Ishikawa (cell line): ENCODE data around the gene KCNJ15.

Source experiments
- CEBPB ChIP-seq: IDR thresholded peaks from 2 replicates; pipeline ENCODE4 v1.6.1; 2012
- CREB1 ChIP-seq: IDR thresholded peaks from 2 replicates; pipeline ENCODE4 v1.6.1; 2012; ENCODE audit warnings: low read depth
- EGR1 ChIP-seq: IDR thresholded peaks from 2 replicates; pipeline ENCODE4 v1.6.1; 2012
- EP300 ChIP-seq: IDR thresholded peaks from 2 replicates; pipeline ENCODE4 v1.6.1; 2012; ENCODE audit warnings: borderline replicate concordance
- FOXM1 ChIP-seq: IDR thresholded peaks from 2 replicates; pipeline ENCODE4 v1.6.1; 2012; ENCODE audit warnings: low read depth, borderline replicate concordance
- MAX ChIP-seq: IDR thresholded peaks from 2 replicates; pipeline ENCODE4 v1.6.1; 2012
- NFIC ChIP-seq: IDR thresholded peaks from 2 replicates; pipeline ENCODE4 v1.6.1; 2012
- RAD21 ChIP-seq: IDR thresholded peaks from 2 replicates; pipeline ENCODE4 v1.6.1; 2012; ENCODE audit warnings: low read depth
- REST ChIP-seq: IDR thresholded peaks from 2 replicates; pipeline ENCODE4 v1.6.1; 2012; ENCODE audit warnings: low read depth, mild to moderate bottlenecking
- TAF1 ChIP-seq: IDR thresholded peaks from 2 replicates; pipeline ENCODE4 v1.6.1; 2012; ENCODE audit warnings: low read depth, mild to moderate bottlenecking
- TCF12 ChIP-seq: IDR thresholded peaks from 2 replicates; pipeline ENCODE4 v1.6.1; 2012; ENCODE audit warnings: low read depth
- TEAD4 ChIP-seq: IDR thresholded peaks from 2 replicates; pipeline ENCODE4 v1.6.1; 2012
- USF1 ChIP-seq: IDR thresholded peaks from 2 replicates; pipeline ENCODE4 v1.6.1; 2012
- YY1 ChIP-seq: IDR thresholded peaks from 2 replicates; pipeline ENCODE4 v1.6.1; 2012; ENCODE audit warnings: low read depth
- ZBTB7A ChIP-seq: IDR thresholded peaks from 2 replicates; pipeline ENCODE4 v1.6.1; 2012; ENCODE audit warnings: low read depth

The KCNJ15 gene

GRCh38 chr21:38249696-38250278, 7.0 kb upstream of the KCNJ15 start:
- TF ChIP-seq TEAD4 = no peak
- no peak for TF ChIP-seq USF1
- TF ChIP-seq REST = no peak
- no peak for TF ChIP-seq TCF12
- TF ChIP-seq FOXM1 = no peak
- no peak for TF ChIP-seq ZBTB7A
- TF ChIP-seq MAX = no peak
- TF ChIP-seq EP300 = no peak
- TF ChIP-seq NFIC = no peak
- no peak for TF ChIP-seq EGR1
- no peak for TF ChIP-seq CEBPB
- no peak for TF ChIP-seq TAF1
- TF ChIP-seq RAD21 = no peak
- no peak for TF ChIP-seq YY1
- no peak for TF ChIP-seq CREB1

- TF ChIP-seq EGR1 (no peak), TCF12 (no peak), TEAD4 (no peak), CREB1 (no peak), FOXM1 (no peak), CEBPB (no peak), MAX (no peak), NFIC (no peak), TAF1 (no peak), ZBTB7A (no peak), EP300 (no peak), REST (no peak), USF1 (no peak)
Observed at GRCh38 chr21:38250991-38251418, 5.8 kb upstream of the KCNJ15 start.

- TF ChIP-seq TEAD4 = no peak
- no peak for TF ChIP-seq TCF12
- TF ChIP-seq YY1 = no peak
- no peak for TF ChIP-seq TAF1
- TF ChIP-seq CEBPB = no peak
- no peak for TF ChIP-seq CREB1
- TF ChIP-seq FOXM1 = no peak
- no peak for TF ChIP-seq NFIC
- no peak for TF ChIP-seq MAX
- TF ChIP-seq RAD21 = no peak
- TF ChIP-seq EP300 = no peak
- no peak for TF ChIP-seq ZBTB7A
- TF ChIP-seq REST = no peak
- TF ChIP-seq USF1 = no peak
- no peak for TF ChIP-seq EGR1
Observed at GRCh38 chr21:38254970-38255369, 1.8 kb upstream of the KCNJ15 start.
